ENCODE results near the gene WWTR1. TPM values are rescaled to one million over a fixed set of nuclear protein-coding genes. Genes with fewer than 3 reads are reported as not detected.

The WWTR1 gene
- 307 and 362 TPM in 2 replicates for total RNA-seq

DNA sequence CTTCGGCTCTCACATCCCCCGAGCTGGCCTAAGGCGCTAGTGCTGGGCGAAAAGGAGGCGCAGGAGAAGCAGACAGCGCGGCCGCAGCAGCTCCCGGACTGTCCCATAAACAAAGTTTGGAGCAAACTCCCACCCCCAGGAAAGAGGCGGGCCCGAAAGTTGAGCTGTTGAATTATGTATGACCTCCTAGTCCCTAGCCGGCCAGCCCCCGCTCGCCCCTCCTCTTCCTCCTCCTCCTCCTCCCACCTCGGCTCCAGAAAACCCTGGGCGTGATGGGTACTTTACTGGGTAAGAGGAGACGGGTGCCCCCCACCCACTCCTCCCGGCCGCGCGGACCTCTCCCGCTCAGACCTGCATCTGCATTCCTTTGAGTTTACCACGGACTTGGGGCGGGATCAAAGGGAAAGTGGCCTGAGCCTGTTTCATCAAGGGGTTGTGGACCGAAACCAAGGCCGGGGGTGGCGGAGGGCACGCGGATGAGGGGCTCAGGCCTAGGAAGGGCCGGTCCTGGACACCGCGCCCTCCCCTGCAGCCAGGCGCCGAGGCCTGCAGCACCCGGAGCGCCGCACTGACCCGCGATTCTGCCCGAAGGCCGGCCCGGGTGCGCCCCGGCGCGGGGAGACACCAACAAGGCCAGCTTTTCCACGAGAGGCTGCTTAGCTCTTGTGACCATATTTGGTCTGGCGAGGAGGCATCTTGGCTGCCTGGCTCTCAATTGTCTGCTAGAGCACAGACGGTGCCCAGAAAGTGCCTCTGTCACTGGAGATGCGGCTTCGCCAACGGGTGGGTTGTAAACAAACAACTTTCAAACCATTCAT is at the start of gene WWTR1:
Gene WWTR1, minus strand, starts transcription at position 100 of the 818 bp plus-strand sequence. CDS start 719 bp downstream, outside the sequence.

GRCh38 chr3:149474250-149474817 is 183.5 kb downstream of the WWTR1 start, which contains the start of gene TM4SF4:
TSS of gene TM4SF4 (plus strand) at chr3:149474697. CDS start at chr3:149474878, 181 bp downstream.

Small RNAs within 50 kb of the gene (small RNA-seq; reads per million reads assigned to genes)
- not detected for gene RNU6-1098P

Other genes starting within 250 kb of the WWTR1 start
- not detected in 2 replicates for gene TM4SF4, start 183.3 kb downstream of the WWTR1 start, total RNA-seq
- gene COMMD2, start 94.5 kb upstream of the WWTR1 start, total RNA-seq: 48.3 and 51.8 TPM in 2 replicates
- gene ANKUB1, start 134.5 kb upstream of the WWTR1 start, total RNA-seq: not detected in 2 replicates
- 50.4 and 57.6 TPM in 2 replicates for gene RNF13, start 155.2 kb upstream of the WWTR1 start, total RNA-seq

All from thoracic aorta endothelial cell (primary cell).